MCF 10A (cell line): ENCODE measurements around the gene SLC9A8. TPM values are rescaled to one million over a fixed set of nuclear protein-coding genes. Genes with fewer than 3 reads are reported as not detected.
"Not testable (repeated sequence)": the region's sequence is repeated elsewhere in the genome, so short reads cannot be mapped to it uniquely, and the experiment has no call there.

Experiments
- BruUV-seq: library from RNA; stranded (reverse); fragments of 400-500 nt; replicated peaks from 2 replicates; lab custom pipeline; 2021; lab: Mats Ljungman, UMichigan
- CTCF ChIA-PET: fragments of 300-600 bp; sonication (Branson Sonifier 250); formaldehyde crosslinking; extraction: SDS; loops from one replicate; lab custom pipeline; 2021; ENCODE audit warnings: antibody characterized with exemption, inconsistent platforms; lab: Yijun Ruan, JAX
- POLR2A ChIA-PET: fragments of 300-600, 350-650 bp; sonication (Branson Sonifier 250); formaldehyde crosslinking; extraction: SDS; loops from one replicate; lab custom pipeline; 2020; ENCODE audit warnings: antibody characterized with exemption, inconsistent platforms; lab: Yijun Ruan, JAX
- DNase-seq: peaks from one replicate; pipeline ENCODE4 v3.0.0-alpha.2; 2018; ENCODE audit not compliant: unreplicated experiment
- H3K27ac Mint-ChIP-seq: one replicate; pipeline ENCODE4 v1.8.0; 2022; ENCODE audit warnings: mild to moderate bottlenecking, low read depth, mixed read lengths; ENCODE audit not compliant: unreplicated experiment
- H3K27me3 Mint-ChIP-seq: one replicate; pipeline ENCODE4 v1.8.0; 2022; ENCODE audit warnings: mixed read lengths; ENCODE audit not compliant: insufficient read depth, unreplicated experiment
- H3K36me3 Mint-ChIP-seq: one replicate; pipeline ENCODE4 v1.8.0; 2022; ENCODE audit warnings: mild to moderate bottlenecking, moderate library complexity, mixed read lengths; ENCODE audit not compliant: insufficient read depth, unreplicated experiment
- H3K4me1 Mint-ChIP-seq: one replicate; pipeline ENCODE4 v1.8.0; 2022; ENCODE audit warnings: mixed read lengths; ENCODE audit not compliant: insufficient read depth, unreplicated experiment
- H3K4me3 Mint-ChIP-seq: one replicate; pipeline ENCODE4 v1.8.0; 2022; ENCODE audit warnings: mild to moderate bottlenecking, moderate library complexity, mixed read lengths; ENCODE audit not compliant: unreplicated experiment
- H3K9me3 Mint-ChIP-seq: one replicate; pipeline ENCODE4 v1.8.0; 2022; ENCODE audit warnings: mixed read lengths; ENCODE audit not compliant: unreplicated experiment
- intact Hi-C: fragments of 100-400 bp; cut with micrococcal nuclease; formaldehyde crosslinking; loops from 2 replicates; pipeline ENCODE4 v1.14.1; 2022
- total RNA-seq: library from RNA; stranded (reverse); gene quantifications from 2 replicates; pipeline ENCODE4 v1.2.3, GENCODE V29; 2022
- TF ChIP-seq, protein P1 (sequence below): fragments of 200-600 bp; IDR thresholded peaks from one replicate; pipeline ENCODE4 v1.8.0; 2022; ENCODE audit warnings: antibody characterized with exemption, mild to moderate bottlenecking; ENCODE audit not compliant: unreplicated experiment

Gene SLC9A8
- total RNA-seq, 1 experiment from 2014 or later = 14.6 TPM

GRCh38 chr20:49779972-49780371, 32.7 kb upstream of the SLC9A8 start:
- Mint-ChIP-seq H3K4me1 (peaks cover 18% of the 10 kb centered on the region), H3K27me3 (no peaks in the 10 kb centered on the region), H3K36me3 (no peaks in the 10 kb centered on the region), H3K4me3 (no peak overlapping the region), H3K9me3 (no peaks in the 10 kb centered on the region), H3K27ac (no peak overlapping the region)
- TF ChIP-seq, protein P1, sequence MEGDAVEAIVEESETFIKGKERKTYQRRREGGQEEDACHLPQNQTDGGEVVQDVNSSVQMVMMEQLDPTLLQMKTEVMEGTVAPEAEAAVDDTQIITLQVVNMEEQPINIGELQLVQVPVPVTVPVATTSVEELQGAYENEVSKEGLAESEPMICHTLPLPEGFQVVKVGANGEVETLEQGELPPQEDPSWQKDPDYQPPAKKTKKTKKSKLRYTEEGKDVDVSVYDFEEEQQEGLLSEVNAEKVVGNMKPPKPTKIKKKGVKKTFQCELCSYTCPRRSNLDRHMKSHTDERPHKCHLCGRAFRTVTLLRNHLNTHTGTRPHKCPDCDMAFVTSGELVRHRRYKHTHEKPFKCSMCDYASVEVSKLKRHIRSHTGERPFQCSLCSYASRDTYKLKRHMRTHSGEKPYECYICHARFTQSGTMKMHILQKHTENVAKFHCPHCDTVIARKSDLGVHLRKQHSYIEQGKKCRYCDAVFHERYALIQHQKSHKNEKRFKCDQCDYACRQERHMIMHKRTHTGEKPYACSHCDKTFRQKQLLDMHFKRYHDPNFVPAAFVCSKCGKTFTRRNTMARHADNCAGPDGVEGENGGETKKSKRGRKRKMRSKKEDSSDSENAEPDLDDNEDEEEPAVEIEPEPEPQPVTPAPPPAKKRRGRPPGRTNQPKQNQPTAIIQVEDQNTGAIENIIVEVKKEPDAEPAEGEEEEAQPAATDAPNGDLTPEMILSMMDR = no peak
- intact Hi-C loops = no loop called here
- ChIA-PET CTCF (interaction anchor here (0.7 to 1.8 kb wide), 4 partner anchors 35 to 118 kb away, joined by 3 to 5 read pairs (median 4); no protein-coding TSS in a partner anchor), POLR2A (interaction anchor here (1.3 kb wide), 1 partner anchor 34 kb away, joined by 4 read pairs; no protein-coding TSS in a partner anchor)
- DNase-seq = no peak
- BruUV-seq = no TSS peak

DNA sequence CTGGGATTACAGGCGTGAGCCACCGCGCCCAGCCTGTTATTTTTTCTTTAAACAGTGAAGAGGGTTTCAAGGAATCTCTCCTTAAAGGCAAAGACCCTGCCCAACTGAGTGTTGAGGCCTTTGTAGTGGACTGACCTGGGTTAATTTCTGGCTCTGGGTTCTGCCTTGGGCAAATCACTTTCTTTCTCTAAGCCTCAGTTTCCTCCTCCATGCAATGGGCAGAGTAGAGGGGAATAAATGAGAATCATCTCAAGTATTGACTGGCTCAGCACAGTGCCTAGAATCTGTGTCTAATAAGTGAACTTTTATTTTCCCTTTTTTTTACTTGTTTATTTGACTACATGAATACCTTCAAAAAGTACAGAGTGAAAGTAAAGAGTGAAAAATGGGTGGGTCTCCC, 31.0 kb upstream of the SLC9A8 start:
- POLR2A ChIA-PET = no interaction called here
- no peaks in the 10 kb centered on the region for H3K27me3 Mint-ChIP-seq
- no peak overlapping the region for H3K4me3 Mint-ChIP-seq
- DNase-seq = no peak
- BruUV-seq = no TSS peak
- intact Hi-C loops = no loop called here
- H3K36me3 Mint-ChIP-seq = no peaks in the 10 kb centered on the region
- TF ChIP-seq, protein P1 = no peak
- H3K9me3 Mint-ChIP-seq = no peaks in the 10 kb centered on the region
- peaks cover 1% of the 10 kb centered on the region for H3K4me1 Mint-ChIP-seq
- CTCF ChIA-PET = no interaction called here
- H3K27ac Mint-ChIP-seq = no peak overlapping the region

DNA sequence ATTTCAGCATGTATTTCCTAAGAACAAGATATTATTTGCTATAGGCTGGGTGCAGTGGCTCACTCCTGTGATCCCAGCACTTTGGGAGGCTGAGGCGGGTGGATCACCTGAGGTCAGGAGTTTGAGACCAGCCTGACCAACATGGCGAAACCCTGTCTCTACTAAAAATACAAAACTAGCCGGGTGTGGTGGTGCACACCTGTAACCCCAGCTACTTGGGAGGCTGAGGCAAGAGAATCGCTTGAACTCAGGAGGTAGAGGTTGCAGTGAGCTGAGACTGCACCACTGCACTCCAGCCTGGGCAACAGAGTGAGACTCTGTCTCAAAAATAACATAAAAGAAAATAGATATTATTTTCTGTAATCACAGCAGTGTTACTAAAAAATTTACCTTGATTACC, 30.2 kb upstream of the SLC9A8 start:
- CTCF ChIA-PET = interaction anchor here (0.6 to 1.2 kb wide), 3 partner anchors 97 to 295 kb away, joined by 3 to 4 read pairs (median 3); no protein-coding TSS in a partner anchor
- intact Hi-C loops, BruUV-seq, H3K4me3 Mint-ChIP-seq, H3K36me3 Mint-ChIP-seq, H3K9me3 Mint-ChIP-seq, H3K27ac Mint-ChIP-seq, H3K4me1 Mint-ChIP-seq, DNase-seq, H3K27me3 Mint-ChIP-seq: not testable (repeated sequence)
- POLR2A ChIA-PET = interaction anchor here (0.6 kb wide), 1 partner anchor 23 kb away, joined by 4 read pairs; no protein-coding TSS in a partner anchor

- H3K4me3 Mint-ChIP-seq, H3K27ac Mint-ChIP-seq, H3K36me3 Mint-ChIP-seq, BruUV-seq, DNase-seq, intact Hi-C loops, H3K4me1 Mint-ChIP-seq, H3K9me3 Mint-ChIP-seq, H3K27me3 Mint-ChIP-seq: not testable (repeated sequence)
- ChIA-PET POLR2A (interaction anchor here (0.6 kb wide), 2 partner anchors 22 to 142 kb away, joined by 3 to 4 read pairs; no protein-coding TSS in a partner anchor), CTCF (interaction anchor here (0.5 to 1.3 kb wide), 9 partner anchors 9 to 296 kb away, joined by 3 to 4 read pairs (median 4); no protein-coding TSS in a partner anchor)
These were observed 29.3 kb upstream of the SLC9A8 start for GRCh38 chr20:49783021-49783995.
